HL-60/S4 treated with phorbol 12-myristate 13-acetate at 8.2 ng/mL for 4 days and 3 days (cell line): ENCODE data around the gene RSPO4.

Experiments used
- in situ Hi-C: fragments of 300-500 bp; cut with MboI; formaldehyde crosslinking; loops from 2 replicates; pipeline ENCODE4 v1.15.0; 2022; ENCODE audit warnings: low sequenced_read_pairs

RSPO4 gene

GRCh38 chr20:971346-971745 lies 30.8 kb downstream of the RSPO4 start:
- in situ Hi-C loops: no loop called here

GRCh38 chr20:969868-970267 lies 32.2 kb downstream of the RSPO4 start:
- in situ Hi-C loops: no loop called here

GRCh38 chr20:967796-968742 lies 34.0 kb downstream of the RSPO4 start:
- in situ Hi-C loops: no loop called here

- in situ Hi-C loops: no loop called here
Measured at GRCh38 chr20:965956-966355, 36.2 kb downstream of the RSPO4 start.

- in situ Hi-C loops: no loop called here
Measured at GRCh38 chr20:963795-964194, 38.3 kb downstream of the RSPO4 start.

- in situ Hi-C loops: no loop called here
Measured at GRCh38 chr20:962683-963082, 39.4 kb downstream of the RSPO4 start.

- in situ Hi-C loops: no loop called here
Measured at GRCh38 chr20:962223-962622, 39.9 kb downstream of the RSPO4 start.

- in situ Hi-C loops: no loop called here
Measured at GRCh38 chr20:961768-962167, 40.3 kb downstream of the RSPO4 start.

- in situ Hi-C loops: loop anchor here (5.0 kb wide), 1 partner anchor 143 kb away; no protein-coding TSS in a partner anchor
Measured at GRCh38 chr20:959996-960615, 42.0 kb downstream of the RSPO4 start.

GRCh38 chr20:958936-959815 lies 42.9 kb downstream of the RSPO4 start:
- in situ Hi-C loops: loop anchor here (5.0 kb wide), 1 partner anchor 142 kb away; no protein-coding TSS in a partner anchor

- in situ Hi-C loops: loop anchor here (5.0 kb wide), 1 partner anchor 140 kb away; no protein-coding TSS in a partner anchor
Measured at GRCh38 chr20:957544-957943, 44.6 kb downstream of the RSPO4 start.

GRCh38 chr20:956330-956951 lies 45.7 kb downstream of the RSPO4 start:
- in situ Hi-C loops: loop anchor here (5.0 kb wide), 1 partner anchor 139 kb away; no protein-coding TSS in a partner anchor

GRCh38 chr20:955656-956055 lies 46.5 kb downstream of the RSPO4 start:
- in situ Hi-C loops: loop anchor here (5.0 kb wide), 1 partner anchor 138 kb away; no protein-coding TSS in a partner anchor

- in situ Hi-C loops: loop anchor here (5.0 kb wide), 1 partner anchor 138 kb away; no protein-coding TSS in a partner anchor
Measured at GRCh38 chr20:955111-955510, 47.0 kb downstream of the RSPO4 start.

- in situ Hi-C loops: no loop called here
Measured at GRCh38 chr20:953742-954141, 48.4 kb downstream of the RSPO4 start.

- in situ Hi-C loops: no loop called here
Measured at GRCh38 chr20:952196-952795, 49.8 kb downstream of the RSPO4 start.

- in situ Hi-C loops: no loop called here
Measured at GRCh38 chr20:951384-952169, 50.5 kb downstream of the RSPO4 start.

GRCh38 chr20:949717-950116 lies 52.4 kb downstream of the RSPO4 start:
- in situ Hi-C loops: no loop called here

GRCh38 chr20:946826-947225 lies 55.3 kb downstream of the RSPO4 start:
- in situ Hi-C loops: no loop called here
